GM23338 (cell line): ENCODE results near the gene GOLGA8N. TPM values are rescaled to one million over a fixed set of nuclear protein-coding genes. Genes with fewer than 3 reads are reported as not detected.

ENCODE experiments used
- ATAC-seq: fragments of 200-7000 bp; cut with Tn5 transposase; 3 replicates; pipeline ENCODE4 v1.9.1; 2020
- DNase-seq: peaks from one replicate; pipeline ENCODE4 v3.0.0-alpha.2; 2015; ENCODE audit warnings: low spot score
- H2AFZ ChIP-seq: fragments of 200-600 bp; sonication (generic); 2 replicates; pipeline ENCODE4 v1.8.0; 2016; ENCODE audit warnings: antibody characterized with exemption, mild to moderate bottlenecking, moderate library complexity
- H3F3A ChIP-seq: fragments of 200-600 bp; sonication (generic); replicated peaks from 2 replicates; pipeline ENCODE4 v1.8.0; 2017; ENCODE audit warnings: antibody characterized with exemption, mixed run types, low read depth
- H3K27ac ChIP-seq: fragments of 200-600 bp; sonication (generic); 2 replicates; pipeline ENCODE4 v1.6.1; 2016; ENCODE audit warnings: low read depth
- H3K27me3 ChIP-seq: fragments of 200-600 bp; sonication (generic); 2 replicates; pipeline ENCODE4 v1.8.0; 2016; ENCODE audit warnings: mild to moderate bottlenecking, mixed run types, moderate library complexity; ENCODE audit not compliant: insufficient read depth
- H3K36me3 ChIP-seq: fragments of 200-600 bp; sonication (generic); 2 replicates; pipeline ENCODE4 v1.8.0; 2016; ENCODE audit warnings: mild to moderate bottlenecking; ENCODE audit not compliant: insufficient read depth
- H3K4me1 ChIP-seq: fragments of 200-600 bp; sonication (generic); 2 replicates; pipeline ENCODE4 v1.8.0; 2016; ENCODE audit warnings: mild to moderate bottlenecking, moderate library complexity; ENCODE audit not compliant: insufficient read depth
- H3K4me2 ChIP-seq: fragments of 200-600 bp; sonication (generic); 2 replicates; pipeline ENCODE4 v1.7.1; 2017; ENCODE audit warnings: mixed run types
- H3K4me3 ChIP-seq: fragments of 200-600 bp; sonication (generic); 2 replicates; pipeline ENCODE4 v1.6.1; 2016; ENCODE audit warnings: mixed run types
- H3K79me2 ChIP-seq: fragments of 200-600 bp; sonication (generic); replicated peaks from 2 replicates; pipeline ENCODE4 v1.8.0; 2017; ENCODE audit warnings: mild to moderate bottlenecking; ENCODE audit not compliant: insufficient read depth
- H3K9me2 ChIP-seq: fragments of 200-600 bp; sonication (generic); 2 replicates; pipeline ENCODE4 v1.8.0; 2017; ENCODE audit not compliant: insufficient read depth
- H4K20me1 ChIP-seq: fragments of 200-600 bp; sonication (generic); replicated peaks from 2 replicates; pipeline ENCODE4 v1.8.0; 2017; ENCODE audit warnings: mild to moderate bottlenecking; ENCODE audit not compliant: insufficient read depth
- H3K27ac Mint-ChIP-seq: 2 replicates; pipeline ENCODE4 v1.8.0; 2020; ENCODE audit warnings: inconsistent platforms, mild to moderate bottlenecking, moderate library complexity, mixed read lengths
- H3K27me3 Mint-ChIP-seq: 3 replicates; pipeline ENCODE4 v1.8.0; 2022; ENCODE audit warnings: low read depth, mild to moderate bottlenecking, moderate library complexity, mixed read lengths, inconsistent platforms; ENCODE audit not compliant: insufficient read depth, poor library complexity
- H3K36me3 Mint-ChIP-seq: 3 replicates; pipeline ENCODE4 v1.8.0; 2021; ENCODE audit warnings: low read depth, mild to moderate bottlenecking, inconsistent platforms, moderate library complexity, mixed read lengths
- H3K4me1 Mint-ChIP-seq: 3 replicates; pipeline ENCODE4 v1.8.0; 2020; ENCODE audit warnings: mild to moderate bottlenecking, inconsistent platforms, mixed read lengths
- H3K4me3 Mint-ChIP-seq: 3 replicates; pipeline ENCODE4 v1.8.0; 2021; ENCODE audit warnings: moderate library complexity, mild to moderate bottlenecking, inconsistent platforms, mixed read lengths
- H3K9me3 Mint-ChIP-seq: 3 replicates; pipeline ENCODE4 v1.8.0; 2020; ENCODE audit warnings: moderate library complexity, mild to moderate bottlenecking, inconsistent platforms, mixed read lengths
- NANOG ChIP-seq: IDR thresholded peaks from 2 replicates; pipeline ENCODE4 v1.6.1; 2016; ENCODE audit warnings: antibody characterized with exemption, borderline replicate concordance
- POLR2AphosphoS5 ChIP-seq: IDR thresholded peaks from 2 replicates; pipeline ENCODE4 v1.6.1; 2016; ENCODE audit warnings: antibody characterized with exemption, low read depth
- STAT1 ChIP-seq: IDR thresholded peaks from one replicate; pipeline ENCODE4 v1.6.1; 2016; ENCODE audit warnings: antibody characterized with exemption; ENCODE audit not compliant: unreplicated experiment
- ZNF331 ChIP-seq: fragments of 250-450 bp; sonication (Bioruptor Pico); IDR thresholded peaks from 2 replicates; pipeline ENCODE4 v1.5.0; 2020; ENCODE audit warnings: low read depth, mild to moderate bottlenecking, moderate library complexity
- polyA plus RNA-seq: library from polyadenylated mRNA; unstranded; fragments of >200 nt; fragmentation: Nextera tagmentation; extraction: Ambion mirVana; gene quantifications from 2 replicates; pipeline ENCODE4 v1.2.1, GENCODE V29; 2016
- total RNA-seq: library from RNA; depleted of rRNA; stranded (reverse); fragments of >200 nt; shearing (Covaris generic); gene quantifications from 2 replicates; pipeline ENCODE4 v1.2.3, GENCODE V29; 2014
- TF ChIP-seq, protein P1 (sequence below), 2 experiments: fragments of 200-600 bp in 1 of 2; sonication (generic) in 1 of 2; conservative IDR thresholded peaks; 2 replicates each; pipeline versions ENCODE4 v1.5.1 to v1.6.1; 2016 to 2017; ENCODE audit warnings: antibody characterized with exemption in 2 of 2, low read depth in 2 of 2, mild to moderate bottlenecking in 2 of 2, moderate library complexity in 1 of 2
- TF ChIP-seq, protein P2 (sequence below): IDR thresholded peaks from one replicate; pipeline ENCODE4 v1.6.1; 2018; ENCODE audit warnings: antibody characterized with exemption; ENCODE audit not compliant: unreplicated experiment
- TF ChIP-seq, protein P3 (sequence below): IDR thresholded peaks from 2 replicates; pipeline ENCODE4 v1.6.1; 2016; ENCODE audit warnings: antibody characterized with exemption

The GOLGA8N gene
- total and polyA plus RNA-seq, 2 experiments from 2014 or later, result 0.40 to 14.8 TPM

DNA sequence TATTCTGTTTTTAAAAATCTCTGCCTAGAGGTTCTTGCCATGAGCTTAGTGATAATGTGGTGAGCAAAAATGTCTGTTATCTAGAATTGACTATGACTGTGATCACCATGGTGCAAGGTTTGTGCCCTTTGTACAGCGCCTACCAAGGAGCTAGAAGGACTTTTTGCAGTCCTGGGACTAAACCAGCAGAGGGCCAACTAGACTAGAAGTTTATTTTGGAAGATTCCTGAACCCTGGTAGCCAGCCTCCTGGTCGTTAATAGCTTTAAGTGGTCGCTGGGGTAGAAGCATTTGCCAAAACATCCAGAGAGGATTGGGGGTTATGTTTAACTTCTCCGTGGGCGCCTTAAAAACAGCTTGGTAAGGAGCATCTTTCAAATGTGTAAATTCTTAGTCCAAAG lies 56.1 kb downstream of the GOLGA8N start:
- H3K4me2 ChIP-seq, result no peak overlapping the region
- no peak for TF ChIP-seq POLR2AphosphoS5
- TF ChIP-seq, protein P1, sequence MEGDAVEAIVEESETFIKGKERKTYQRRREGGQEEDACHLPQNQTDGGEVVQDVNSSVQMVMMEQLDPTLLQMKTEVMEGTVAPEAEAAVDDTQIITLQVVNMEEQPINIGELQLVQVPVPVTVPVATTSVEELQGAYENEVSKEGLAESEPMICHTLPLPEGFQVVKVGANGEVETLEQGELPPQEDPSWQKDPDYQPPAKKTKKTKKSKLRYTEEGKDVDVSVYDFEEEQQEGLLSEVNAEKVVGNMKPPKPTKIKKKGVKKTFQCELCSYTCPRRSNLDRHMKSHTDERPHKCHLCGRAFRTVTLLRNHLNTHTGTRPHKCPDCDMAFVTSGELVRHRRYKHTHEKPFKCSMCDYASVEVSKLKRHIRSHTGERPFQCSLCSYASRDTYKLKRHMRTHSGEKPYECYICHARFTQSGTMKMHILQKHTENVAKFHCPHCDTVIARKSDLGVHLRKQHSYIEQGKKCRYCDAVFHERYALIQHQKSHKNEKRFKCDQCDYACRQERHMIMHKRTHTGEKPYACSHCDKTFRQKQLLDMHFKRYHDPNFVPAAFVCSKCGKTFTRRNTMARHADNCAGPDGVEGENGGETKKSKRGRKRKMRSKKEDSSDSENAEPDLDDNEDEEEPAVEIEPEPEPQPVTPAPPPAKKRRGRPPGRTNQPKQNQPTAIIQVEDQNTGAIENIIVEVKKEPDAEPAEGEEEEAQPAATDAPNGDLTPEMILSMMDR (conservative IDR thresholded peaks at IDR 0.05; ENCODE audit: low read depth in 2 of 2), result peak; percentile 51 to 61
- no peaks in the 10 kb centered on the region for H3K36me3 ChIP-seq
- H3K79me2 ChIP-seq, result peaks cover 5% of the 10 kb centered on the region; the same call in 1 of the 2 replicates
- H3K27ac Mint-ChIP-seq, result no peak overlapping the region
- H3F3A ChIP-seq, result no peaks in the 10 kb centered on the region
- H3K9me2 ChIP-seq, result no peaks in the 10 kb centered on the region
- H3K4me3 ChIP-seq, result no peak overlapping the region
- H3K4me1 Mint-ChIP-seq, result peaks cover 35% of the 10 kb centered on the region
- peaks cover 27% of the 10 kb centered on the region for H3K4me1 ChIP-seq
- H4K20me1 ChIP-seq, result no peaks in the 10 kb centered on the region
- DNase-seq, result peak; percentile 77
- no peaks in the 10 kb centered on the region for H3K27me3 ChIP-seq
- peaks cover 3% of the 10 kb centered on the region for H3K27me3 Mint-ChIP-seq
- no peak overlapping the region for H3K4me3 Mint-ChIP-seq
- peaks cover 8% of the 10 kb centered on the region; the same call in 1 of the 3 replicates for H3K36me3 Mint-ChIP-seq
- ATAC-seq, result peak; percentile 55
- H3K9me3 Mint-ChIP-seq, result no peaks in the 10 kb centered on the region
- no peak overlapping the region for H2AFZ ChIP-seq
- H3K27ac ChIP-seq, result no peak overlapping the region

DNA sequence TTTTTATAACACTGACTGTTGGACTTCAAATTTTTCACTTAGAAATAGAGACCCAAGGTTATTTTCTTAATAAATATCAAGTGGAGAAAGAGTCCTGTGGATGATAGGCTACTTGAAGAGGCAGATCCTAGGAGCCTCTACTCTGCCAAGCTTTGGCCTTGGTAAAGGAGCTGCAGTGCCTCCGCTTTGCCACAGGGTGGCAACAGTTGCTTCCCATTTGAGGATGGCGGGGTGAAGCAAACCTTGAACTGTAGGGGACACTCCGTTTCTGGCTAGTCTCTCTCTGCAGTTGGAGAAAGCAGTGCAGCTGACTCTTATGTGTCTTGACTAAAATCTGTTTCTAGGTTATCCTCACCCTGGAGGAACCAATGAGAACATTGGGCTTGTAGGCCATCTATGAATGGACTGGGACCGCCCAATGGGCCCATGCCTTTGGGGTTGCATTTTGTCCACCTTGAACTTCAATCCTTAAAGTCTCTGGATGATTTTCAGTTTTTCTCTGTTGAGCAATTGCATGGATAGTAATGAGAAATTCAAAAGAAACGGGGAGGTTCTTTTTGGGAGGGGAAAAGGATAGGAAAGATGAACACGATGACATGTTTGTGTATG lies 58.1 kb downstream of the GOLGA8N start:
- Mint-ChIP-seq H3K4me3 (no peak overlapping the region), H3K36me3 (peaks cover 16% of the 10 kb centered on the region; the same call in 1 of the 3 replicates), H3K9me3 (no peaks in the 10 kb centered on the region), H3K27ac (no peak overlapping the region), H3K27me3 (peaks cover 3% of the 10 kb centered on the region), H3K4me1 (peaks cover 32% of the 10 kb centered on the region)
- H3K36me3 ChIP-seq, result no peaks in the 10 kb centered on the region
- peaks cover 19% of the 10 kb centered on the region for H3K4me1 ChIP-seq
- no peak overlapping the region for H3K4me3 ChIP-seq
- H3K27me3 ChIP-seq, result no peaks in the 10 kb centered on the region
- H2AFZ ChIP-seq, result no peak overlapping the region
- no peaks in the 10 kb centered on the region for H3F3A ChIP-seq
- no peak overlapping the region for H3K27ac ChIP-seq
- DNase-seq (peak; percentile 86), ATAC-seq (peak; percentile 90)
- peaks cover 5% of the 10 kb centered on the region; the same call in 1 of the 2 replicates for H3K79me2 ChIP-seq
- H4K20me1 ChIP-seq, result no peaks in the 10 kb centered on the region
- no peak overlapping the region for H3K4me2 ChIP-seq
- H3K9me2 ChIP-seq, result no peaks in the 10 kb centered on the region
- TF ChIP-seq ZNF331 (CRISPR knock-in tag), result no peak
- TF ChIP-seq NANOG, result no peak
- no peak for TF ChIP-seq STAT1
- no peak for TF ChIP-seq POLR2AphosphoS5
- TF ChIP-seq, protein P1 (conservative IDR thresholded peaks at IDR 0.05; ENCODE audit: low read depth in 2 of 2), result peak; percentile 94 to 96
- TF ChIP-seq, protein P2, sequence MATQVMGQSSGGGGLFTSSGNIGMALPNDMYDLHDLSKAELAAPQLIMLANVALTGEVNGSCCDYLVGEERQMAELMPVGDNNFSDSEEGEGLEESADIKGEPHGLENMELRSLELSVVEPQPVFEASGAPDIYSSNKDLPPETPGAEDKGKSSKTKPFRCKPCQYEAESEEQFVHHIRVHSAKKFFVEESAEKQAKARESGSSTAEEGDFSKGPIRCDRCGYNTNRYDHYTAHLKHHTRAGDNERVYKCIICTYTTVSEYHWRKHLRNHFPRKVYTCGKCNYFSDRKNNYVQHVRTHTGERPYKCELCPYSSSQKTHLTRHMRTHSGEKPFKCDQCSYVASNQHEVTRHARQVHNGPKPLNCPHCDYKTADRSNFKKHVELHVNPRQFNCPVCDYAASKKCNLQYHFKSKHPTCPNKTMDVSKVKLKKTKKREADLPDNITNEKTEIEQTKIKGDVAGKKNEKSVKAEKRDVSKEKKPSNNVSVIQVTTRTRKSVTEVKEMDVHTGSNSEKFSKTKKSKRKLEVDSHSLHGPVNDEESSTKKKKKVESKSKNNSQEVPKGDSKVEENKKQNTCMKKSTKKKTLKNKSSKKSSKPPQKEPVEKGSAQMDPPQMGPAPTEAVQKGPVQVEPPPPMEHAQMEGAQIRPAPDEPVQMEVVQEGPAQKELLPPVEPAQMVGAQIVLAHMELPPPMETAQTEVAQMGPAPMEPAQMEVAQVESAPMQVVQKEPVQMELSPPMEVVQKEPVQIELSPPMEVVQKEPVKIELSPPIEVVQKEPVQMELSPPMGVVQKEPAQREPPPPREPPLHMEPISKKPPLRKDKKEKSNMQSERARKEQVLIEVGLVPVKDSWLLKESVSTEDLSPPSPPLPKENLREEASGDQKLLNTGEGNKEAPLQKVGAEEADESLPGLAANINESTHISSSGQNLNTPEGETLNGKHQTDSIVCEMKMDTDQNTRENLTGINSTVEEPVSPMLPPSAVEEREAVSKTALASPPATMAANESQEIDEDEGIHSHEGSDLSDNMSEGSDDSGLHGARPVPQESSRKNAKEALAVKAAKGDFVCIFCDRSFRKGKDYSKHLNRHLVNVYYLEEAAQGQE, result no peak
- TF ChIP-seq, protein P3, sequence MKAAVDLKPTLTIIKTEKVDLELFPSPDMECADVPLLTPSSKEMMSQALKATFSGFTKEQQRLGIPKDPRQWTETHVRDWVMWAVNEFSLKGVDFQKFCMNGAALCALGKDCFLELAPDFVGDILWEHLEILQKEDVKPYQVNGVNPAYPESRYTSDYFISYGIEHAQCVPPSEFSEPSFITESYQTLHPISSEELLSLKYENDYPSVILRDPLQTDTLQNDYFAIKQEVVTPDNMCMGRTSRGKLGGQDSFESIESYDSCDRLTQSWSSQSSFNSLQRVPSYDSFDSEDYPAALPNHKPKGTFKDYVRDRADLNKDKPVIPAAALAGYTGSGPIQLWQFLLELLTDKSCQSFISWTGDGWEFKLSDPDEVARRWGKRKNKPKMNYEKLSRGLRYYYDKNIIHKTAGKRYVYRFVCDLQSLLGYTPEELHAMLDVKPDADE, result no peak
